ENCODE results near the gene PDGFRB. TPM values are rescaled to one million over a fixed set of nuclear protein-coding genes. Genes with fewer than 3 reads are reported as not detected.

Gene PDGFRB
- total RNA-seq, 4 donors from 2014 or later: 171 to 354 (median 217) TPM

DNA sequence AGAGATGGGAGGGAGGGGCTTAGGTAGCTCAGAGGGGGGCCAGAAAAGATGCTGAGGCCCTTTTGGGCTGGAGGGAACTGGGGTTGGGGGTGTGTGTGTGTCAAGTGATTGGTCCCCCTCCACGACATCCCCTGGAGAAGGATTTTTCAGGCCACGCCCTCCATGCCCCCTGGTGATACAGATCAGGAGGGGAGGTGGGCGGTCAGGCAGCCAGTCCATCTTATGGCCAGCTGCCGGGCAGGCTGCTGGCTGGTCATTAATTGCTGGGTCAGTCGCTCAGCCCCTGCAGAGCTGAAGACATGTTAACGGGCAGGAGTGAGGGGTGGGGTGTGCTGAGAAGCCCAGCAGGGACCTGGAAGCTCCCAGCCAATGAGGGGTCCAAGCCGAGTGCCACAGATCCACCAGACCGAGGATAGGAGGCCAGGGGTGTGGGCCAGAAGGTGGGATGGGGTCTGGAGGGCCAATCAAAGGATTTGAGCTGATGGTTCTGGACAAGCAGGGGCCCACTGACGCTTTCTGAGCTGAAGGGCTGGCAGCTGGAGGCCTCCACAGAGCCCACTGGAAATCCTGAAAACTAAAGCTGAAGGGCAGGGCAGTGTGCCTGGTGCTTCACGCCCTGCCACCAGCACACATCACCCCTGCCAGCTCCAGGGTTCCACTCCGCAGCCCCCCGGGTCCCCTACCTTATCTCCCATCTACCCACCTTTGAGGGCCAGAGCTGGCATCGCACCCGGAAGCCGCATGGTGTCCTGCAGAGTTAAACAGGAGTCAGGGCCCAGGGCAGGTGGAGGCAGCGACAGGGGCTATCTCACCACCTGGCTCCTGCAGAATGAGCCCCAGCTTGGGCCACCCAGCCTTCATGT, 19.1 kb downstream of the PDGFRB start:
- H3K27me3 ChIP-seq: no peaks in the 10 kb centered on the region
- peaks cover 0 to 56% (median 0%) of the 10 kb centered on the region in 3 donors for H3K36me3 ChIP-seq
- WGBS, 2 donors: 67 to 68% methylated on average over 15 to 16 of the region's 16 CpGs
- H3K9me3 ChIP-seq: no peaks in the 10 kb centered on the region
- no peak overlapping the region for H3K4me3 ChIP-seq
- TF ChIP-seq EP300 (IDR thresholded peaks at IDR 0.05) (no peak), POLR2A (IDR thresholded peaks at IDR 0.05) (no peak)
- TF ChIP-seq, protein P1, sequence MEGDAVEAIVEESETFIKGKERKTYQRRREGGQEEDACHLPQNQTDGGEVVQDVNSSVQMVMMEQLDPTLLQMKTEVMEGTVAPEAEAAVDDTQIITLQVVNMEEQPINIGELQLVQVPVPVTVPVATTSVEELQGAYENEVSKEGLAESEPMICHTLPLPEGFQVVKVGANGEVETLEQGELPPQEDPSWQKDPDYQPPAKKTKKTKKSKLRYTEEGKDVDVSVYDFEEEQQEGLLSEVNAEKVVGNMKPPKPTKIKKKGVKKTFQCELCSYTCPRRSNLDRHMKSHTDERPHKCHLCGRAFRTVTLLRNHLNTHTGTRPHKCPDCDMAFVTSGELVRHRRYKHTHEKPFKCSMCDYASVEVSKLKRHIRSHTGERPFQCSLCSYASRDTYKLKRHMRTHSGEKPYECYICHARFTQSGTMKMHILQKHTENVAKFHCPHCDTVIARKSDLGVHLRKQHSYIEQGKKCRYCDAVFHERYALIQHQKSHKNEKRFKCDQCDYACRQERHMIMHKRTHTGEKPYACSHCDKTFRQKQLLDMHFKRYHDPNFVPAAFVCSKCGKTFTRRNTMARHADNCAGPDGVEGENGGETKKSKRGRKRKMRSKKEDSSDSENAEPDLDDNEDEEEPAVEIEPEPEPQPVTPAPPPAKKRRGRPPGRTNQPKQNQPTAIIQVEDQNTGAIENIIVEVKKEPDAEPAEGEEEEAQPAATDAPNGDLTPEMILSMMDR (IDR thresholded peaks at IDR 0.05): no peak
- peaks cover 3 to 98% (median 57%) of the 10 kb centered on the region in 4 donors for H3K4me1 ChIP-seq
- peak overlapping the region; percentile 60 to 99 (median 90) for H3K27ac ChIP-seq
- DNase-seq (ENCODE audit: low spot score in 2 of 2): no peak

DNA sequence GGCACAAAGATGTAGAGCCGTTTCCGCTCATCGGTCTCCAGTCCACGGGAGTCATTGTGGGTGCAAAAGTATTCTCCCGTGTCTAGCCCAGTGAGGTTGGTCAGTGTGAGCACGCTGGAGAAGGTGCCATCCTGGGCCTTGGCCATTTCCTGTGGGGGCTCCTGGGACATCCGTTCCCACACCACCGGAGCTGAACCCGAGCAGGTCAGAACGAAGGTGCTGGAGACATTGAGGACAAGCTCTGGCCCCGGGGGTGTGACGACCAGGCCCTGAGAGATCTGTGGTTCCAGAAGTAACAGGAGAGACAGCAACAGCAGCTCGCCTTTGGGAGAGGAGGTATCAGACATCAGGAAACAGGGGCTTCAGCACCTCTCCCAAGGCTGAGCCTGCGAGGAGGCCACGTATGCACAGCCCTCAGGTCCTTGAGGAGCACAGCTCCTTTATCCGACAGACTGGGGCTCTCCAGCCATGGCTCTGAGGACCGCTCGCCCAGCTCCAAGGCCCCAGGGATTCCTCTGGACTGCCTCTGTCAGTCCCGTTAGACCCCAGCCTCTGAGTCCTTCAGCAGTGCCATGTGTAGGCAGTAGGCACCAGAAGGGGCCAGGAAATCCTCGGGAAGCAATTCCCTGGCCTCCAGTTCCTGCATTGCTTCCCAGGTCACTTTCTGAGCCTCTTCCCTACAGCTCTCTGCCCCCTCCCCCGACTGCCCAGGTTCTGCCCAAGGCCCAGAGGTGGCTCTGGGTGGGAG, 19.9 kb downstream of the PDGFRB start:
- H3K9me3 ChIP-seq: no peaks in the 10 kb centered on the region
- WGBS, 2 donors: 67 to 83% methylated on average over 20 to 21 of the region's 21 CpGs
- no peaks in the 10 kb centered on the region for H3K27me3 ChIP-seq
- peaks cover 0 to 61% (median 0%) of the 10 kb centered on the region in 3 donors for H3K36me3 ChIP-seq
- TF ChIP-seq, protein P1 (IDR thresholded peaks at IDR 0.05): no peak
- TF ChIP-seq POLR2A (IDR thresholded peaks at IDR 0.05): no peak
- no peak overlapping the region for H3K4me3 ChIP-seq
- no peak for DNase-seq (ENCODE audit: low spot score in 2 of 2)
- peaks cover 0 to 94% (median 49%) of the 10 kb centered on the region in 4 donors for H3K4me1 ChIP-seq
- H3K27ac ChIP-seq: peak overlapping the region in 3 of 4 donors; percentile 60 to 99 (median 97)

DNA sequence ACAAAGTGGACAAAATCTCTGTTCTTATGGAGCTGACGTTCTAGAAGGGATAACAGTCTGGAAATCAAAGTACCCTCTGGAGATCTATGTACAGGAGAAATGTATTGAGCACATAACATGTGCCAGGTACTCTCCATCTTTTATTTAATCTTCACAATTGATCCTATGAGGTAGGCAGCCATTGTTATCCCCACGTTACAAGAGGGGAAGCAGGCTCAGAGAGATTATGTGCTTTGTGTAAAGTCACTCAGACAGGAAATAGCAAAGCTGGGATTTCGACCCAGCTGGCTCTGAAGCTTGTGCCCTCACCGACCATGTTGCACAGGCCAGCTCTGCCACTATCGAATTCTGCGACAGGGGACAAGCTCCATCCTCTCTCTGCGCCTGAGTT, 21.5 kb downstream of the PDGFRB start:
- H3K27me3 ChIP-seq: no peaks in the 10 kb centered on the region
- H3K4me3 ChIP-seq: no peak overlapping the region
- H3K36me3 ChIP-seq: peaks cover 0 to 76% (median 0%) of the 10 kb centered on the region in 3 donors

DNA sequence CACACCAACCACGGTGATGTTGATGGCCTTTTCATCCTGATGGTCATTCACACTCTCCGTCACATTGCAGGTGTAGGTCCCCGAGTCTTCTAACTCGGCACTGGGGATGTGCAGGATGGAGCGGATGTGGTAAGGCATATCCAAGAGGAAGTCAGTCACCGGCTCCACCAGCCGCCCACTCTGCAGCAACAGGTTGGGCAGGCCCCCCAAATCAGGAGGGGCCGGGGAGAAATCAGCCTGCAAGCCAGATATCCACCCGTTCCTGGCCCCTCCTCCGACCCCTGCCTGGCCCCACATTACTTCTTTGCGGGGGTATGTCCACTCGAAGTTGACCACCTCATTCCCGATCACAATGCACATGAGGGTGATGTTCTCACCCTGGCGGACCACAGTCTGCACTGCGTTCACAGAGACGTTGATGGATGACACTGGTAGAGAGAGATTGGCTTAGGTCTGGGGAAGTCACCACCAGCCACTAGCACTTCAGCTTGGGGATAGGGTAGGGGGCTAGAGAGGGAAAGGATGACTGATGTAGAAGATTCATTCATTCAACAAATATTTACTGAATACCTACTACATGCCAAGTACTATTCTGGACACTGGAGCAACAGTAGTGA, 22.0 kb downstream of the PDGFRB start:
- Histone ChIP-seq H3K9me3 (no peaks in the 10 kb centered on the region), H3K36me3 (peaks cover 0 to 82% (median 0%) of the 10 kb centered on the region in 3 donors), H3K4me3 (no peak overlapping the region), H3K4me1 (peaks cover 0 to 88% (median 33%) of the 10 kb centered on the region in 4 donors), H3K27me3 (no peaks in the 10 kb centered on the region), H3K27ac (peak overlapping the region in 2 of 4 donors; percentile 77 to 97)
- TF ChIP-seq POLR2A (IDR thresholded peaks at IDR 0.05): no peak
- TF ChIP-seq EP300 (IDR thresholded peaks at IDR 0.05): no peak
- TF ChIP-seq, protein P1 (IDR thresholded peaks at IDR 0.05): no peak
- 67 to 68% methylated on average over 15 to 16 of the region's 16 CpGs for WGBS, 2 donors
- no peak for DNase-seq (ENCODE audit: low spot score in 2 of 2)

More for the DNA sequence above, 21.5 kb downstream of the PDGFRB start:
- H3K27ac ChIP-seq: peak overlapping the region in 2 of 4 donors; percentile 97 to 99
- no peak for TF ChIP-seq POLR2A (IDR thresholded peaks at IDR 0.05)
- no peak for TF ChIP-seq EP300 (IDR thresholded peaks at IDR 0.05)
- TF ChIP-seq, protein P1 (IDR thresholded peaks at IDR 0.05): no peak
- peaks cover 0 to 94% (median 38%) of the 10 kb centered on the region in 4 donors for H3K4me1 ChIP-seq
- DNase-seq (ENCODE audit: low spot score in 2 of 2): no peak
- no peaks in the 10 kb centered on the region for H3K9me3 ChIP-seq
- WGBS, 2 donors: 60 to 64% methylated on average over 7 of the region's 7 CpGs
